GM21447 (cell line): ENCODE measurements around the gene LGALS3.
"Not testable (repeated sequence)": the region's sequence is repeated elsewhere in the genome, so short reads cannot be mapped to it uniquely, and the experiment has no call there.

Experiments used
- ATAC-seq: cut with Tn5 transposase; IDR thresholded peaks from one replicate; pipeline ENCODE4 v1.9.1; 2021; ENCODE audit not compliant: unreplicated experiment

The LGALS3 gene

DNA sequence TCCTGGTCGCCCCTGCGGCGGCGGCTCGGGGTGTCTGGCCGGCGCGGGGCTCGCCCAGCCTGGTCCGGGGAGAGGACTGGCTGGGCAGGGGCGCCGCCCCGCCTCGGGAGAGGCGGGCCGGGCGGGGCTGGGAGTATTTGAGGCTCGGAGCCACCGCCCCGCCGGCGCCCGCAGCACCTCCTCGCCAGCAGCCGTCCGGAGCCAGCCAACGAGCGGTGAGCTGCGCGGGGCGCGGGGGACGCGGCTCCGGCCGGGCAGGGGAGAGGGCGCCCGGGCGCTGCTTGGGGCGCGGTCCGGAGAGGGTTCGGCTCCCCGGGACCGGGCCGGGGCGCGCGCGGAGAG lies at the start of gene LGALS3:
Gene LGALS3, plus strand, starts transcription at position 167 of the 342 bp plus-strand sequence. CDS start 8,122 bp downstream, outside the sequence.
- peak; percentile 64 for ATAC-seq

DNA sequence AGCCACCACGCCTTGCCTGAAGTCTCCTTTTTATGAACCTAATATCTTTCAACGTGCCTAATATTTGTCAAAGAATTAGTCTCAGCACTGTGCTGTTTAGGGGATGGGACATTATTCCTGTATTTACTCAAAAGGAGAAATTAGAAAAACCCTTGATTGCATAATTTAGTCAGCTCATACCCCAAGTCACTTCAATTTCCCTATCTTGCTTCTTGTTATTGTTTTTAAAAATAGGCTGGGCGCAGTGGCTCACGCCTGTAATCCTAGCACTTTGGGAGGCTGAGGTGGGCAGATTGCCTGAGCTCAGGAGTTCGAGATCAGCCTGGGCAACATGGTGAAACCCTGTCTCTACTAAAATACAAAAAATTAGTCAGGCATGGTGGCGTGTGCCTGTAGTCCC lies 49.1 kb upstream of the LGALS3 start:
- not testable (repeated sequence) for ATAC-seq

DNA sequence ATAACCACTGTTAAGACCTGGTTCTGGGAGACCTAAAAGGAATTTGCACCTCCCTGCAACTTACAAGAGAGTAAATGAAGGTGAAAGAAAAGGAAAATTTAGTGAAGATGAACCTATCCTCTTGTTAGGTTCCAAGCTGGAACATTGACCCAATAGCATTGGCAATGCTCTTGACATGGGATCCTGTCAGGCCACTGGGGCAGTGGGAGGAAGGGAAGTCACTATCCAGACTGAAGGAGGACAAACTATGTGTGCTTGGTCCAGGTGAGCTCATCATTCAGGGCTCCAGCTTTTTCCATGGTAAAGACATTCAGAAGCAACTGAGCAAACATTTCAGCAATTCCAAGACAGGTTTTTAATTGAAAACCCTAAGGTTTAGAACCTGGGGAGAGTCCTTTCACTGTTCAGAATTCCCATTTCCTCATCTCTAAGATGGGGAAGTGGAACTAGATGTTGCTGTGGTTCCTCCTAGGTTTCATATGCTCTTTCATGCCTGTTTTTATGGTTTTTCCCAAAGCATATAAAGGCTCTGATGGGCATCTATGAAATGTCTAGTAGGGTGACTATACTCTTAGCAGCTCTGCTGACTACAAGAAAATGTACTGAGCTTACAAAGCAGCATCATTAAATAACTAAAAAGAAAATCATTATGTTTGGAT lies 44.5 kb upstream of the LGALS3 start:
- ATAC-seq, result no peak

DNA sequence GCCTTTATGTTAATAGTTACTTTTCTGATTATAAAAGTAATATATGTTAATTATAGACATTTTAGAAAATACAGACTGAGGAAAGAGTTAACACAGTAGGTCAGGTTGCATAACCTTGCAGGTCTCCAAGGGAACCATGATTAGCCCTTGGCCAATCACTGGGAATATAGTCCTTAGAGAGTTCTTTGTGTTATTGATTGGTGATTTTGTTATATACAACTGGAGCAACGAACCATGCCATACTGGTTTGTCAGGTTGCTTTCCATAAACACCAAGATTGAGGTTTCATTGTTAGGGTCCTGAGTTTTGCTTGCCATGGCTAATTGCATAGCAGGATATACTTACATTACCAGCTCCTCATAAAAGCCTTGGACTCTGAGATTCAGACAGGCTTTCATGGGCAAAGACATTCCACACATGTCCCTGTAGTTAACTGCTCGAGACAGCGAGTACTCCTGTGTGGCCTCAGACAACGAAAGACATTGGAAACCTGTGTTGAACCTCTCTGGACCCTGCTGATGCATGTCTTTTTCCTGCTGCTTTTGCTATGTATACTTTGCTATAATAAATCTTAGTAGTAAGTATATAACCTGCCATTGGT lies 43.9 kb upstream of the LGALS3 start:
- ATAC-seq, result no peak

DNA sequence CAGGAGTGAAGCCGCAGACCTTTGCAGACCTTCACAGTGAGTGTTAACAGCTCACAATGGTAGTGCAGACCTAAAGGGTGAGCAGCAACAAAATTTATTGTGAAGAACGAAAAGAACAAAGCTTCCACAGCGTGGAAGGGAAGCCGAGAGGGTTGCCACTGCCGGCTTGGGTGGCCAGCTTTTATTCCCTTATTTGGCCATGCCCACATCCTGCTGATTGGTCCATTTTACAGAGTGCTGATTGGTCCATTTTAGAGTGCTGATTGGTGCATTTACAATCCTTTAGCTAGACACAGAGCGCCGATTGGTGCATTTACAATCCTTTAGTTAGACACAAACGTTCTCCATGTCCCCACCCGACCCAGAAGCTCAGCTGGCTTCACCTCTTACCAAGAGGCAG lies 42.1 kb upstream of the LGALS3 start:
- ATAC-seq, result no peak

DNA sequence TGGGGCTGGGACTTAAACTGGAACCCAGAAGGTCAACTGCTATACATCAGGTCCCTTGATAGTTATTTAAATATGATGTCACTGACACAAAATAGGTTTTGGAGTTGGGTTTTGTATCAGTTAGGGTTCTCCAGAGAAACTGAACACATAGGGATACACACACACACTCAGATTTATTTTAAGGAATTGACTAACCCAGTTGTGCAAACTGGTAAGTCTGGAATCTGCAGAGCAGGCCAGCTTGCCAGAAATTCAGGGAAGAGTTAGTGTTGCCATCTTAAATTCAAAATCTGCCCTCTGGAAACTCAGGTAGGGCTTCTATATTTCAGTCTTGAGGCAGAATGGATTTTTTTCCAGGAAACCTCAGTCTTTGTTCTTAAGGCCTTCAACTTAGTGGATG lies 40.7 kb upstream of the LGALS3 start:
- ATAC-seq, result no peak

DNA sequence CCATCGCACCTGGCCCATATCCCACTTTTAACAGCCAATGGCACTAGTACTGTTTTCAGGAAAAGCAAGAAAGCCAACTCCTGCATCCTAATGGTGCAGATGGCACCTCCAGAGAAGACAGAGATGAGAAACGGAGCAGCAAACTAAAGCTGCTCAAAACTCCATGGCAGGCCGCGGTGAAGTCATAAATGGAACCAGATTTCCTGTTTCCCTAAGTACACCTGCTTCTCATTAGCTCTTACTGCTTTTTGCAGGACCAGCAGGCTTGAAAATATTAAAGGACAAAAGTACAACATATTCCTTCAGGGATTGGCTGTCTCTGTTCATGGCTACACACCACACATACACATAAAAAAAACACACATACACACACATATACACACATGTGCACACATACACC lies 36.7 kb upstream of the LGALS3 start:
- no peak for ATAC-seq

DNA sequence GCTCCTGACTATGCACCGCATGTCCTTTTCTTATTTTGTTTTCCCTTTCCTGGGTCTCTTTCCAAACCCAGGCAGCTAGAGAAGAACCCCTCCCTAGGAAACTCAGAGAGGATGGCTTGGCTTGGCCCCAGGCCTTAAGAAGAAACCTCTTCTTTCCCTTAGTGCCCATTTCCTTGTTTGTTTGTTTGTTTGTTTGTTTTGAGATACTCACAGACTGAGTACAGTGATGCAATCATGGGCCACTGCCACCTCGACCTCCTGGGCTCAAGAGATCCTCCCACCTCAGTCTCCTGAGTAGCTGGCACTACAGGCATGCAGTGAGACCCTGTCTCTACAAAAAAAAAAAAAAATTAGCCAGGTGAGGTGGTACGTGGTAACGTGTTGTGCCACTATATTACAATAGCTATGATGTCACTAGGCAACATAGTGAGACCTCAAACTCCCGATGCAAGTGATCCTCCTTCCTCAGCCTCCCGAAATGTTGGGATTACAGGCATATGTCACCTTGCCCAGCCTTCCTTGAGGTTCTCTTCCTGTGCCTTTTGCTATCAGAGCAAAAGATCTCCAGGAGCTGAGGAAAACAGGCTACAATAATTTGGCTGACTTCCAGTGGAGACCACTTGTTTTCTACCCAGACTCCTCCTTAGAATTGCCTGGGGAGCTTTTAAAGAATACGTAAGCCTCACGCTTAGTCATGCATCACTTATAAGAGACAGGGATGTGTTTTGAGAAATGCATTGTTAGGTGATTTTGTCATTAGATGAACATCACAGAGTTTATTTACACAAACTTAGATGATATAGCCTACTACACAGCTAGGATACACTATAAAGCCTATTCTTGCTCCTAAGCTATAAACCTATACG lies 34.5 kb upstream of the LGALS3 start:
- no peak for ATAC-seq

DNA sequence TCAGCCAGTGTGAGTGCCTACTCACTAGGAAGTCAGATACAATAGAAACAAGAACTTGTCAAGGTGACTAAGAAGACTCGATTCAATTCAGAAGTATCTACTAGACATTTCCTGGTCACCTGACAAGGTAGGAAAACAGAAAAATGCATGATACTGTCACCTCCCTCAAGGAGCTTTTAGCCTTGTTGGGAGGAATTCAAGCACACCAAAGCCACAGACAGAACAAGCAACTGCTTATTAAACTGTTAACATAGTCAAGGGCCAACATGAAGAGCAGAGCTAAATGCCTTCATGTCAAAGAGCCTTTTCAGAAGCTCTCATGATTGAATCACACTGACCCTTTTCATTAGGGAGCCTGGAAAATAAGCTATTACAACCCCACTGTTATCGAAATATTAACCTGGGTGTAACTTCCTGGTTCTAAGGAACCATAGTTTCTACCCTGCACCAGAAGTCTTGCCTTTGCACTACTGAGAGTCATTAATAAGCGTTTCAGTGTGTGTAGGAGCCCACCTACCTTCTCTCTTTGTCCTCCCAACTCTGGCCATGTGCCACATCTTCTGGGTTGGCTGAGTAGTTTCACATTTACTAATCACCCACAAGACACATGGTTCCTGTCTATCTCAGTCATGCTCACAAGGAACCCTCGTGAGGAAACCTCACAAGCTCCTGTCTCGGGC lies 31.0 kb upstream of the LGALS3 start:
- ATAC-seq, result peak; percentile 50

DNA sequence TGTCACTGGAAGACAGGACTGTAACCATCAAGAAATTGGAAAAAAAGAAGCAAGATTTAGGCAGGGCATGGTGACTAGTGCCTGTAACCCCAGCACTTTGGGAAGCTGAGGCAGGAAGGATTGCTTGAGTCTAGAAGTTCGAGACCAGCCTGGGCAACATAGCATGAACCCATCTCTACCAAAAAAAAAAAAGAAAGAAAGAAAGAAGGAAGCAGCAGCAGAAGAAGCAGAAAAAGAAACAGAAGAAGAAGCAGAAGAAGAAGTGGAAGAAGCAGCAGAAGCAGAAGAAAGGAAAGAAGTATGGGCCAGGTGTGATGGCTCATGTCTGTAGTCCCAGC lies 30.5 kb upstream of the LGALS3 start:
- ATAC-seq, result no peak

DNA sequence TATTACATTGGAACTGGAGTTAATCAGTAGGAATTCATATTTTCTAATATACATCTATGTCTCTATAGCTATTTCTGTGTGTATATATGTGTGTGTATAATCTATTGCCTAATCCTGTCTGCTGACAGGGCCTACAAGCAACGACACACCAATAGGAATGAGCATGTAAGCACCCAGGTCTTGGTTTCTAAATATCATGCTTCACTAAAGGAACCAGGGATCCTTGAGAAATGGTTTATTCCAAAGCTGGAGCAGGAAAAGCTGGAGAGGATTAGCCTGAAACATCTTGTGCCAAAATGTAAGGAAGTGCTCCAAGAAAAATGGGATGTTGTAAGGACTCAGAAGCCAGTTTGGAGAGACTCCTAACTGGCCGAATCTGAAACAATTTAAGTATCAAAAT lies 29.3 kb upstream of the LGALS3 start:
- no peak for ATAC-seq

DNA sequence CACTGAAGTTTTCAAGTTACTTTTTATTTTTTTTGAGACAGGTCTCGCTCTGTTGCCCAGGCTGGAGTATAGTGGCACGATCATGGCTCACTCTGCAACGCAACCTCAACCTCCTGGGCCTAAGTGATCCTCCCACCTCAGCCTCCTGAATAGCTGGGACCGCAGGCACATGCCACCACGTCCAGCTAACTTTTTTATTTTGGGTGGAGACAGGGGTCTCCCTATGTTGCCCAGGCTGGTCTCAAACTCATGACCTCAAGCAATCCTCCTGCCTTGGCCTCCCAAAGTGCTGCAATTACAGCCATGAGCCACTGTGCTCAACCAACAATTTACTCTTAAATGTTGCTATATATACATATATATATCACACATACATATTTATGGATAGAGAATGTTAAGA lies 27.4 kb upstream of the LGALS3 start:
- ATAC-seq, result no peak

DNA sequence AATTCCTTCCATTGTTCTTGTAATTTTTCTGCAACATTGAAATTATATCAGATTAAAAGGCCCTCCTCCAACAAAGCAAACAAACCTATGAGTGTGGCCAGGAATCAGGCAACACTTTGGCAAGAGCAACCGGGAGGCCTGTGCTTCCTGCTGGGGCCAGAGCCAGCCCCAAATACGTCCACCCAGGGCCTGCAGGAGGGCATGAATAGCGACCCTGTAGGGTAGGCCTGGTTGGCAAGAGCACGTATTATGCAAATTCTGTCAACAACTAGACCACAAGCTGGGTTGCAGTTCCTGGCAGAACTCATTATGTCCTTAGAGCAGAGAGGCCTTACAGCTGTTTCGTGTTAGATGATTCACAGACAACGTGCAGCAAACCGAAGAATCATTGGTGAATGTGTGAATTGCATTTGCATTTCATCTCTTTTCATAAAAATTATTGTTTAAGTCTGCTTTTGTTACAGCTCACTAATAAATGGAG lies 26.9 kb upstream of the LGALS3 start:
- peak; percentile 62 for ATAC-seq

DNA sequence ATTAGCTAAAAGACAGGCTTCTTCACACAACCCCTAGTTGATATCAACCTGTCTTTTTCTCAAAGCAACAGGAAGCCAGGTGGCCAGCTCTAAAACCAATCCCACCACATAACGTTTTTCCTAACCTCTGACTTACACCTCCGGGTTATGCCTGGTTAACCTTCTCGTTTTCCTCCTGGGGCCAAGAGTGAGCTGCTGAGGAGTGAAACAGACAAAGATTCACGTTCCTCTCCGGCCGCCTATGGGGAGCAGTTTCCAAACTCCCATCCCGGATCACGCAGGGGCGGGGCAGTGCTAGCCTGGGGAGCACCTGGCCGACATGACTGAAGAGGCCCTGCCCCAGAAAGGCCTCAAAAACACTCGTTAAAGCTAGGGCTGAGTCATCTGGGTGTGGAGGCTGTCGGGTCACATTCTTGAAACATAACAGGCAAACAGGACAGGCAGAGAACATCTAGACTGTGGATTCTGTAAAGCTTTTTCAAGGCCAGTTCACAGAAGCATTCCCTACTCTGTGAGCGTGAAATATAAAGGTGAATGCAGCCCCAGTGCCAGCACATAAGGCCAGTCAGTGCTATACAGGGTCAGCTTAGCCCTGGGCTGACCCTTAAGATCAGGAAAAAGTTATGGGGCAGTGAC lies 25.9 kb upstream of the LGALS3 start:
- ATAC-seq, result peak; percentile 29

DNA sequence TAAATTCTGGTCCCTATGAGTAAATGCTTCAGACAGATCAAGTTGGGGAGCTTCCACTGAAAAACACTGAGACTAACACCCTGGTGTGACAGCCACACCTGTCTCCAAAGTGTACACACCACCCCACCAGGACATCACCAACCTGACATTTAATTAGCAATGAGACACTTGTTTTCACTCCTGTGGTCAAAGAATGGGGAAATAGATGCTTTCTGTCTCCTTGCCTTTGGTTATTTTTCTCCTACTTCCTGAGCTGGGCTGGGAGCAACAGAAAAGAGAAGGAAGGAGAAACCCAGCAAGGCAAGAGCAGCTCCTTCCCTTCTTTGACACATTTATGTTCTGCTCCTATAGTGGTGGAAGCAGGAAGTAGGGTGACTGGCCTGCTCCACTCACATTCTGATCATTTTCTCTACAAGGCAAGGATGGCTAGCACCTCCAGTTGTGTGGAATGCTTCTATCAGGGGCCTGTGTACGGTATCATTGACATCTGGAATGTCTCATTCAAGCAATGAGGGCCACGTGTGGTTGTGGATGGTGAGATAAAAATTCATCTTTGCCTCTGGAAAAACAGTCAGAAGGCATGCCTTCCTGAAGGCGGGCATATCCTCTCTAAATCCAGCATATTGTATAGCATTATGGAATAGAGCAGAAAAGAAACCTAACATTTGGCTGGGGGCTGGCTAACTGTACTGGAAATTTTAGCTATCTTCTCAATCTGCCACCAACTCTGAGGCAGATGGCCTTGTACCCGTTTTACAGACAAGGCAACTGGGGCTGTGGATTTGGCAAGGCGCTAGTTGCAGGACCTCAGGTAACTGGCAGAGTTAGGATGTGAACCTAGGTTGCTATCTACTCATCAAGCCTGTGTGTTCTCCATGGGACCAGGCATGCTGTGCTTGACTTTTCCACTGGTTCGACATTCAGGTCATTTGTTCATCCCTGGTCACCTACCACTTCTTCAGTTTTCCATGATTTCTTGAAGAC lies 24.8 kb upstream of the LGALS3 start:
- no peak for ATAC-seq

DNA sequence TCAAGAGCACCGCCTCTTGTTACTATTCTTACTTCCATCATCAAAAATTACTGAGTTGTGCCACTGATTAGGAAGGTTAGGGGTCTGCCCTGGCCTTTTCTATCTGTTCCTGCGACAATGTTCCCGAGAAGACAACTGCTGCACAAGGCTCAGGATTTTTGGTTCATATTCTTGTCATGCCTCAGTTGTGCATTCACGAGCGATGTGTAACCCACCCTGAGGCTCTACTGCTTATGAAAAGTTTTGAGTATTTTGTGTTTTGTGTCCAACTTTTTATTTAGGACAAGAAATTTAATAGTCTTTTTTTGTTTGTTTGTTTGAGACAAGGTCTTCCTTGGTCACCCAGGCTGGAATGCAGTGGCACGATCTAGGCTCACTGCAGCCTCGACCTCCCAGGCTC lies 23.1 kb upstream of the LGALS3 start:
- ATAC-seq, result no peak

DNA sequence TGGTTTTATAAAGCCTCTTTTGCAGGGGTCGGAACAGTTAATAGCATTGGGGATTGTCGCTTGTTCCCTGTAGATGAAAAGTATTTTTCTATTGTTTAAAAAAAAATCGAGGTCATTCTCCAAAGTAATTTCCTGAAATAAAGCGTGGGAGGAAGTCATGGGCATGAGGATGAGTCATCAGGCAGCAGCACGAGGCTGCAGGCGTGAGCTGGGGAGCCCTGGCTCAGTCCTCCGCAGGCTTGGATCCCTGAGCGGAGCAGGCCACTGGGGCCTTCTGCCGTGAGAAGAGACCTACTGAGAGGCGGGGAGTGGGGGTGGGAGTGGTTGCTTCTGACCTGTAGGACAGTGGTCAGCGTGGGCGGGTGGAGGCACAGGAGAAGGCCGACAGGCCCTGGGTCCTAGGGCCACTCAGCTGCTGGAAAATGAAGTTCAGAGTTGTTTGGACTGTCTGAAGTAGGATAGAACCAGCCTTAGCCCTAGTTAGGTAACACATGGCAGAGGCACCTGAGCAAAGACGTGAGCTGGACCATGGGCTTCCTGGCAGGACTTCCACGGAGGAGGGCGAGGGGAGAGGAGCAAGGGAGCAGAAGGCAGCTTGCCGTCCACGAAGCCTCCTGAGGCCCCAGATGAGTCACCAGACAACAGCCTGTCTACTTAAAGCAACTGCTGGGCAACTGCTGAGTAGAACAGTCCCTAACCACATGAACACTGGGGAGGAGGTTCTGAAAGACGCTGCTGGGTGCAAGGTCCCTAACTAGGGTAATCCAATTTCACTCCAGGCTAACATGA lies 21.1 kb upstream of the LGALS3 start:
- no peak for ATAC-seq

DNA sequence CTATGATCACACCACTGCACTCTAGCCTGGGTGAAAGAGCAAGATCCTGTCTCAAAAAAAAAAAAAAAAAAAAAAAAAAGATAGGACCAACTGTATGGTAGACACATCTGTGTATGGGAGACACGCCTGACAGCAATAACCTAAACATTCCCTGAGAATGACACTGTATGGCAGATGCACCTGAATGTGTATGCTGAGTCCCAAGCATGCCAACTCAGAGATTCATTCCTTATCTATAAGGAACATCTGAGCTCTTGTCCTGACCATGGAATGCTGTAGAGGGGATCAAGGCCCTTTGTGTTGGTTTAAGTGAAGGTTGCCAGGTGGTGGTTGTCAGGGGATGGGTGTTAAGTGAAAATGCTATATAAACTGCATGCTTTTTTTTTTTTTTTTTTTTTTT lies 19.2 kb upstream of the LGALS3 start:
- no peak for ATAC-seq

DNA sequence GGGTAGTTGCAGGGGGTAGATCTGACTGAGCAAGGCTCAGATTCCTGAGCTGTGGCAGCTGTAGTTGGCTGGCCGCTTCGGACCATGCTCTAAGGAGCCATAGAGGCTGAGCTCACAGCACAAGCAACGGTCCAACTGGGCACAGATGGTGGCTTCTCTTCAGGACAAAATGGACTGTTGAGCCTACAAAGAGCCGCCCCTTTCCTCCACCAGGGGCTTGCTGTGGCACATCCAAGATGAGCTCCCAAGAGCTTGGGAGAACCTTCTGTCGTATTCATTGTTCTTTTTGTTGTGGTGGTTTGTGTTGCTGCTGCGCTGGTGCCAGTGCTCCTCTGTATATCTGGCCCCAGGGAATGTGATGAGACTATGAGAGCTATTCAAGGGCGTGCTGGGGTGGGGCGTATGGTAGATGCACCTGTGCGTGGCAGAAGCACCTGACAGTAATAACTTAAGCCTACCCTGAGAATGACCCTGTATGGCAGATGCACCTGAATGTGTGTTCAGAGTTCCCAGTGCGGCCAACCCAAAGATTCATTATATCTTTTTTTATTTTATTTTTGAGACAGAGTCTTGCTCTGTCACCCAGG lies 17.8 kb upstream of the LGALS3 start:
- ATAC-seq, result no peak
